ENCODE data around the gene GDF11. TPM values are rescaled to one million over a fixed set of nuclear protein-coding genes. Genes with fewer than 3 reads are reported as not detected.

The GDF11 gene
- total and polyA plus RNA-seq, 2 of the 8 experiments (the other 6 are each of a cell fraction or from before 2014, with no cell fraction given) = 12.1 to 15.1 TPM

DNA sequence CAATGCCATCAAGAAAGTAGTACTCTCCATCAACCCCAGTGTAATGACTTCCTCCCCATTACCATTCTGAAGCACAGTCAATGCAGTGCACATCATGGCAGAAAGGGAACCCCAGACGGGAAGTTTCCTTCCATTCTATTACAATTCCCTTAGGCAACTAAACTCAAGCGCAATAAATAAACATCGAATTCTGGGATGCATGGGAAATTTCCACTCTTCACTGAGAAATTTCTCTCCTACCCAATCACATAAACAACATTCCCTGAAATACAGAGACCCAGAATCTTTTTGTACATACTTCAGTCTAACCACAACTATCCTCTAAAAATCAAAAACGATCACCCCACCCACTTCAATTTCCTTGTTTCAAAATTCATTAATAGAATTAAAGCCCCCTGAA is 54.6 kb downstream of the GDF11 start:
- Histone ChIP-seq H3K4me3 (ENCODE audit: extremely low read depth in 1 of 4, insufficient read depth in 2 of 4, low read depth in 3 of 4, low read length in 4 of 4) (no peak overlapping the region), H3K79me2 (ENCODE audit: control insufficient read depth in 1 of 2, insufficient read depth in 2 of 2, low read length in 2 of 2) (peaks cover 0 to 16% of the 10 kb centered on the region in 2 experiments; a peak in 2 of 4 replicates), H3K9ac (replicated peaks in 1 of 4; ENCODE audit: extremely low read depth in 1 of 4, low read depth in 3 of 4, low read length in 3 of 4) (no peak overlapping the region), H3K27me3 (replicated peaks in 1 of 4; ENCODE audit: control insufficient read depth in 3 of 4, extremely low read depth in 1 of 4, insufficient read depth in 3 of 4, low read length in 3 of 4) (no peaks in the 10 kb centered on the region), H3K56ac (replicated peaks; ENCODE audit: insufficient read length, low read depth, low read length) (no peak overlapping the region), H3K79me1 (ENCODE audit: low read depth, low read length) (no peaks in the 10 kb centered on the region; the same call in none of the 2 replicates), H2AFZ (ENCODE audit: low read length) (no peak overlapping the region), H2BK120ac (replicated peaks; ENCODE audit: low read depth, low read length) (no peak overlapping the region), H4K8ac (ENCODE audit: extremely low read depth, insufficient read depth, low read length) (no peak overlapping the region), H3K9me3 (ENCODE audit: insufficient read depth in 2 of 2, low read depth in 1 of 2, low read length in 1 of 2) (no peaks in the 10 kb centered on the region), H3K36me3 (ENCODE audit: control insufficient read depth in 2 of 4, insufficient read depth in 4 of 4, low read length in 3 of 4) (peaks cover 11 to 82% (median 40%) of the 10 kb centered on the region in 4 experiments), H3K23me2 (ENCODE audit: low read depth, low read length) (no peaks in the 10 kb centered on the region), H3K18ac (ENCODE audit: extremely low read depth, low read length) (no peak overlapping the region), H3K27ac (ENCODE audit: low read depth, low read length) (no peak overlapping the region), H4K91ac (replicated peaks; ENCODE audit: insufficient read length, low read length) (no peak overlapping the region), H2BK15ac (ENCODE audit: low read length) (no peak overlapping the region), H3K4me2 (ENCODE audit: insufficient read depth in 1 of 2, low read depth in 2 of 2, low read length in 2 of 2) (no peak overlapping the region), H3K4ac (replicated peaks; ENCODE audit: insufficient read length, low read depth, low read length) (no peak overlapping the region), H3K4me1 (replicated peaks in 1 of 4; ENCODE audit: control insufficient read depth in 3 of 4, insufficient read depth in 4 of 4, low read length in 3 of 4) (no peaks in the 10 kb centered on the region), H2AK5ac (ENCODE audit: low read depth, low read length) (no peak overlapping the region), H3K14ac (ENCODE audit: insufficient read length) (no peak overlapping the region), H4K5ac (ENCODE audit: insufficient read length, low read depth, low read length) (no peak overlapping the region), H2BK12ac (ENCODE audit: low read depth, low read length) (no peak overlapping the region), H4K20me1 (replicated peaks in 1 of 2; ENCODE audit: control insufficient read depth in 1 of 2, insufficient read depth in 2 of 2, low read length in 2 of 2) (peaks cover 2 to 6% of the 10 kb centered on the region in 2 experiments), H2BK5ac (ENCODE audit: low read depth, low read length) (no peak overlapping the region), H2BK20ac (ENCODE audit: low read length) (no peak overlapping the region), H3K23ac (ENCODE audit: insufficient read length) (no peak overlapping the region)
- FAIRE-seq = no peak
- no peak for DNase-seq (ENCODE audit: low read depth in 1 of 2, low spot score in 2 of 2)
- TF ChIP-seq MAFK (IDR thresholded peaks at IDR 0.05; ENCODE audit: low read depth, low read length) = no peak
- no peak for TF ChIP-seq EZH2 (IDR thresholded peaks at IDR 0.05; ENCODE audit: low read depth, low read length, severe bottlenecking)
- ChIA-PET POLR2A (ENCODE audit: partially characterized antibody) (interaction anchor here (1.1 to 2.6 kb wide), 10 partner anchors 12 to 129 kb away, joined by 3 to 8 read pairs (median 5); partner anchors contain the start of gene SARNP), CTCF (ENCODE audit: partially characterized antibody) (interaction anchor here (0.6 to 9.8 kb wide), 15 partner anchors 14 to 436 kb away, joined by 3 to 145 read pairs (median 5); partner anchors contain the start of gene GDF11)
- 90 to 100% methylated on average over 1 to 4 of the region's 4 CpGs for WGBS, 2 experiments (ENCODE audit: extremely low coverage in 1 of 2, insufficient coverage in 1 of 2, insufficient read length in 1 of 2, insufficient replicate concordance in 2 of 2, low coverage in 1 of 2, low lambda C conversion rate in 2 of 2, missing lambda C conversion rate in 1 of 2)

Small RNA genes within 50 kb of the gene (small RNA-seq; reads per million reads assigned to genes)
- gene AC009779.1 (ENCODE audit: insufficient read depth) (not detected), gene RF00017 (ENCODE audit: insufficient read depth) (not detected)

Other genes with a start within 250 kb of the GDF11 start
- gene OR6C4, start 193.5 kb upstream of the GDF11 start, total RNA-seq (2021; fragmentation: NEBNext Ultra II Directional; extraction: Animal tissue kit (Norgen Biotek cat#: 25700)) = not detected in 2 replicates
- not detected in 2 replicates for gene OR6C4, start 193.5 kb upstream of the GDF11 start, polyA plus RNA-seq (2011; rRNA removed)
- not detected in 2 replicates for gene OR2AP1, start 170.7 kb upstream of the GDF11 start, total RNA-seq (2021; fragmentation: NEBNext Ultra II Directional; extraction: Animal tissue kit (Norgen Biotek cat#: 25700))
- not detected in 2 replicates for gene OR2AP1, start 170.7 kb upstream of the GDF11 start, polyA plus RNA-seq (2011; rRNA removed)
- not detected in 2 replicates for gene OR10P1, start 106.2 kb upstream of the GDF11 start, total RNA-seq (2021; fragmentation: NEBNext Ultra II Directional; extraction: Animal tissue kit (Norgen Biotek cat#: 25700))
- gene OR10P1, start 106.2 kb upstream of the GDF11 start, polyA plus RNA-seq (2011; rRNA removed) = not detected in 2 replicates
- gene ITGA7, start 35.2 kb upstream of the GDF11 start, total RNA-seq (2021; fragmentation: NEBNext Ultra II Directional; extraction: Animal tissue kit (Norgen Biotek cat#: 25700)) = 76.4 and 86.1 TPM in 2 replicates
- 57.6 and 81.5 TPM in 2 replicates for gene ITGA7, start 35.2 kb upstream of the GDF11 start, polyA plus RNA-seq (2011; rRNA removed)
- 84.3 and 91.1 TPM in 2 replicates for gene BLOC1S1, start 27.1 kb upstream of the GDF11 start, total RNA-seq (2021; fragmentation: NEBNext Ultra II Directional; extraction: Animal tissue kit (Norgen Biotek cat#: 25700))
- 149 and 185 TPM in 2 replicates for gene BLOC1S1, start 27.1 kb upstream of the GDF11 start, polyA plus RNA-seq (2011; rRNA removed)
- 4.2 and 4.5 TPM in 2 replicates for gene RDH5, start 22.7 kb upstream of the GDF11 start, total RNA-seq (2021; fragmentation: NEBNext Ultra II Directional; extraction: Animal tissue kit (Norgen Biotek cat#: 25700))
- gene RDH5, start 22.7 kb upstream of the GDF11 start, polyA plus RNA-seq (2011; rRNA removed) = 6.0 and 7.1 TPM in 2 replicates
- gene CD63, start 14.1 kb upstream of the GDF11 start, total RNA-seq (2021; fragmentation: NEBNext Ultra II Directional; extraction: Animal tissue kit (Norgen Biotek cat#: 25700)) = 440 and 460 TPM in 2 replicates
- 525 and 526 TPM in 2 replicates for gene CD63, start 14.1 kb upstream of the GDF11 start, polyA plus RNA-seq (2011; rRNA removed)
- 114 and 117 TPM in 2 replicates for gene SARNP, start 74.6 kb downstream of the GDF11 start, total RNA-seq (2021; fragmentation: NEBNext Ultra II Directional; extraction: Animal tissue kit (Norgen Biotek cat#: 25700))
- gene SARNP, start 74.6 kb downstream of the GDF11 start, polyA plus RNA-seq (2011; rRNA removed) = 140 and 226 TPM in 2 replicates
- 34.1 and 39.0 TPM in 2 replicates for gene ORMDL2, start 74.9 kb downstream of the GDF11 start, total RNA-seq (2021; fragmentation: NEBNext Ultra II Directional; extraction: Animal tissue kit (Norgen Biotek cat#: 25700))
- 50.4 and 65.6 TPM in 2 replicates for gene ORMDL2, start 74.9 kb downstream of the GDF11 start, polyA plus RNA-seq (2011; rRNA removed)
- 32.3 and 34.3 TPM in 2 replicates for gene DNAJC14, start 86.5 kb downstream of the GDF11 start, total RNA-seq (2021; fragmentation: NEBNext Ultra II Directional; extraction: Animal tissue kit (Norgen Biotek cat#: 25700))
- gene DNAJC14, start 86.5 kb downstream of the GDF11 start, polyA plus RNA-seq (2011; rRNA removed) = 14.7 and 18.5 TPM in 2 replicates
- gene MMP19, start 99.8 kb downstream of the GDF11 start, total RNA-seq (2021; fragmentation: NEBNext Ultra II Directional; extraction: Animal tissue kit (Norgen Biotek cat#: 25700)) = 2.6 and 2.7 TPM in 2 replicates
- 2.8 and 3.3 TPM in 2 replicates for gene MMP19, start 99.8 kb downstream of the GDF11 start, polyA plus RNA-seq (2011; rRNA removed)
- gene PYM1, start 184.8 kb downstream of the GDF11 start, total RNA-seq (2021; fragmentation: NEBNext Ultra II Directional; extraction: Animal tissue kit (Norgen Biotek cat#: 25700)) = 58.5 and 58.9 TPM in 2 replicates
- gene PYM1, start 184.8 kb downstream of the GDF11 start, polyA plus RNA-seq (2011; rRNA removed) = 37.3 and 38.7 TPM in 2 replicates
- 18.0 and 21.3 TPM in 2 replicates for gene DGKA, start 188.0 kb downstream of the GDF11 start, total RNA-seq (2021; fragmentation: NEBNext Ultra II Directional; extraction: Animal tissue kit (Norgen Biotek cat#: 25700))
- gene DGKA, start 188.0 kb downstream of the GDF11 start, polyA plus RNA-seq (2011; rRNA removed) = 15.9 and 24.4 TPM in 2 replicates
- 120 and 128 TPM in 2 replicates for gene PMEL, start 222.9 kb downstream of the GDF11 start, total RNA-seq (2021; fragmentation: NEBNext Ultra II Directional; extraction: Animal tissue kit (Norgen Biotek cat#: 25700))
- 382 and 467 TPM in 2 replicates for gene PMEL, start 222.9 kb downstream of the GDF11 start, polyA plus RNA-seq (2011; rRNA removed)
- gene CDK2, start 223.7 kb downstream of the GDF11 start, total RNA-seq (2021; fragmentation: NEBNext Ultra II Directional; extraction: Animal tissue kit (Norgen Biotek cat#: 25700)) = 41.7 and 42.5 TPM in 2 replicates
- gene CDK2, start 223.7 kb downstream of the GDF11 start, polyA plus RNA-seq (2011; rRNA removed) = 39.4 and 41.6 TPM in 2 replicates
- gene RAB5B, start 231.0 kb downstream of the GDF11 start, total RNA-seq (2021; fragmentation: NEBNext Ultra II Directional; extraction: Animal tissue kit (Norgen Biotek cat#: 25700)) = 56.7 and 65.6 TPM in 2 replicates
- 47.2 and 62.4 TPM in 2 replicates for gene RAB5B, start 231.0 kb downstream of the GDF11 start, polyA plus RNA-seq (2011; rRNA removed)

Data from H1 (cell line).